Activated T-helper 2 cell treated with anti-CD3 and anti-CD28 coated beads, Interferon-gamma antibody, Interleukin-2, Interleukin-4, amounts not matched to agents 10 μg/mL and 5 μg/mL and 100 μg/mL, durations not matched to agents 14 hours and 24 hours and 36 hours (primary cell): ENCODE measurements around the gene ALG1L2. TPM values are rescaled to one million over a fixed set of nuclear protein-coding genes. Genes with fewer than 3 reads are reported as not detected.
"Not testable (repeated sequence)": the region's sequence is repeated elsewhere in the genome, so short reads cannot be mapped to it uniquely, and the experiment has no call there.

ENCODE experiments used
- DNase-seq: peaks from one replicate; pipeline ENCODE4 v3.0.0; 2021; ENCODE audit warnings: low spot score
- H3K27ac Mint-ChIP-seq: one replicate; pipeline ENCODE4 v1.8.0; 2021; ENCODE audit warnings: mixed read lengths
- H3K27me3 Mint-ChIP-seq: one replicate; pipeline ENCODE4 v1.8.0; 2021; ENCODE audit warnings: low read depth, mixed read lengths
- H3K36me3 Mint-ChIP-seq: one replicate; pipeline ENCODE4 v1.8.0; 2021; ENCODE audit warnings: low read depth, mixed read lengths
- H3K4me1 Mint-ChIP-seq: one replicate; pipeline ENCODE4 v1.8.0; 2021; ENCODE audit warnings: low read depth, mixed read lengths
- H3K4me3 Mint-ChIP-seq: one replicate; pipeline ENCODE4 v1.8.0; 2021; ENCODE audit warnings: low read depth, mild to moderate bottlenecking, moderate library complexity, mixed read lengths
- H3K9me3 Mint-ChIP-seq: one replicate; pipeline ENCODE4 v1.8.0; 2021; ENCODE audit warnings: mixed read lengths
- intact Hi-C: fragments of 100-400 bp; cut with micrococcal nuclease; formaldehyde crosslinking; loops from one replicate; pipeline ENCODE4 v1.15.1; 2023
- total RNA-seq: library from RNA; stranded (reverse); gene quantifications from 2 replicates; pipeline ENCODE4 v1.2.3, GENCODE V29; 2022

Gene ALG1L2
- total RNA-seq, 1 donor from 2014 or later, result not detected

- H3K27ac Mint-ChIP-seq, H3K27me3 Mint-ChIP-seq, H3K9me3 Mint-ChIP-seq, H3K36me3 Mint-ChIP-seq, H3K4me3 Mint-ChIP-seq: not testable (repeated sequence)
- intact Hi-C loops, result loop anchor here (5.0 to 10.0 kb wide), 3 partner anchors 71 to 471 kb away; no protein-coding TSS in a partner anchor
- H3K4me1 Mint-ChIP-seq, result peaks cover 32% of the 10 kb centered on the region
- DNase-seq, result peak; percentile 42
Observed at GRCh38 chr3:130097690-130098638, 16.3 kb downstream of the ALG1L2 start.

DNA sequence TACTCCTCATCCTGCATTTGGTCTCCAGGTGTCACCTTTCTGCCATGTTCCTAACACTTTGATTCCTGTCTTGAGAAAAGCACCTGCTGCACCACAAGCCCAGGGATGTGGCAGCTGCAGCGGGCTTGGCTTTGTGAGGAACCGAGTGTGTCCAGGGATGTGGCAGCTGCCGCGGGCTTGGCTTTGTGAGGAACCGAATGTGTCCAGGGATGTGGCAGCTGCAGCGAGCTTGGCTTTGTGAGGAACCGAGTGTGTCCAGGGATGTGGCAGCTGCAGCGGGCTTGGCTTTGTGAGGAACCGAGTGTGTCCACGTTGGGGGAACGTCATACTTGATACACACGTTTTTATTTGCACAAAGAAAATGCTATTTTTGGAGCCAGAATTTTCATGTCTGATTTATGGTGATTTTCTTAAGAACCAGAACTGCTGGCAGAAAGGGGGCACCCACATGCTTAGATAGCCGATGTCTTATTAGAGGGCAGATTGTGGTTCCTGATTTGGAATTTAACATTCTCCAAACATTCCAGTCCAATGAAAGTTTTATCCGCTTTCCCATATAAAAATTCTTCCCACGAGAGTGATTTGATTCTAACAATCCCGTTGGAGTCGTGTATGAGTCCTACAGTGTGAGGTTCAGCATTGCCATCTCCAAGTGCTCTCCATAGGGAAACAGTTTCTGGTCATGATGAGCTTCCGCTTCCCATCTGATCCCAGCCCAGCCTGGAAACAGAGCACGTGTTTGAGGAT, 17.2 kb downstream of the ALG1L2 start:
- peaks cover 25% of the 10 kb centered on the region for H3K4me1 Mint-ChIP-seq
- intact Hi-C loops, result loop anchor here (5.0 to 10.0 kb wide), 3 partner anchors 72 to 472 kb away; no protein-coding TSS in a partner anchor
- H3K27me3 Mint-ChIP-seq, H3K9me3 Mint-ChIP-seq, H3K27ac Mint-ChIP-seq, H3K36me3 Mint-ChIP-seq, H3K4me3 Mint-ChIP-seq, DNase-seq: not testable (repeated sequence)

- H3K4me3 Mint-ChIP-seq, H3K27ac Mint-ChIP-seq, H3K36me3 Mint-ChIP-seq, DNase-seq, intact Hi-C loops, H3K27me3 Mint-ChIP-seq, H3K4me1 Mint-ChIP-seq, H3K9me3 Mint-ChIP-seq: not testable (repeated sequence)
Observed at GRCh38 chr3:130102545-130102944, 20.9 kb downstream of the ALG1L2 start.

- H3K4me1 Mint-ChIP-seq, intact Hi-C loops, DNase-seq, H3K36me3 Mint-ChIP-seq, H3K9me3 Mint-ChIP-seq, H3K27me3 Mint-ChIP-seq, H3K4me3 Mint-ChIP-seq, H3K27ac Mint-ChIP-seq: not testable (repeated sequence)
Observed at GRCh38 chr3:130104191-130104590, 22.6 kb downstream of the ALG1L2 start.

GRCh38 chr3:130107333-130107995, 25.8 kb downstream of the ALG1L2 start:
- H3K36me3 Mint-ChIP-seq, H3K27me3 Mint-ChIP-seq, H3K9me3 Mint-ChIP-seq, H3K27ac Mint-ChIP-seq, DNase-seq, H3K4me3 Mint-ChIP-seq, intact Hi-C loops: not testable (repeated sequence)
- peaks cover 10% of the 10 kb centered on the region for H3K4me1 Mint-ChIP-seq

DNA sequence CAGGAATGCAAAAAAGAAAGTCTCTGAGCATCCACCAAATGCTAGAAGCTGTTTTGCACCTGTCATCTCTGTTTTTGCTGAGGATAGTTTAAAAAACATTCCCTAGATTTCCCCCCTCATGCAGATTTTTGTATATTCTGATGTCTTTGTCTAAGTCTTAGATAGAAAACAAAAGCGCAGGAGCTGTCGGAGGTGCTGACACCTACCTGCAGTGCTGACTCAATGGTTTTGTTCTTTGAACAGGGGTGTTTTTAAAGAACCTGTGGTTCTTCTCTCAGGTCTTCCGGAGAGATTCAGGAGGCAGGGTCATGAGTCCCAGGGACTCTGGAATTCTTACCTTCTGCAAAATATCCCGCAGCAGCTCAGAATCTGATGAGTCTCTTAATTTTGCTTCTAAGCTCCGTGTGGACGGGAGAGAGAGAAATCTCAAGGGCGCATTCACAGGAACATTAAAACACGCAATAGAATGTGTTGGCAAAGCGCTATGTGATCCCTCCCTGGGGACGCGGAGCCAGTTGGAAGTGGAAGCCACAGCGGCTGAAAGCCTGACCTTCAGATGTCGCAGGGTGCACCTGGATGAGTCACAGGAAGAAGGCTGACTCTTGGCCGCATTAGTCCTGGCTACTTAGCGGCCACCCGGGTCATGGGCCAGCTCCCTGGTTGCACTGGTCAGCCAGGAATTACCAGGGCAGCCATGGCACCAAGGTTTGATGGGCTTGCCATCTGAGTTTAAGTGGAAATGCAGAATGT, 27.4 kb downstream of the ALG1L2 start:
- intact Hi-C loops, H3K27ac Mint-ChIP-seq, DNase-seq, H3K27me3 Mint-ChIP-seq, H3K4me3 Mint-ChIP-seq, H3K9me3 Mint-ChIP-seq, H3K36me3 Mint-ChIP-seq: not testable (repeated sequence)
- peaks cover 13% of the 10 kb centered on the region for H3K4me1 Mint-ChIP-seq

DNA sequence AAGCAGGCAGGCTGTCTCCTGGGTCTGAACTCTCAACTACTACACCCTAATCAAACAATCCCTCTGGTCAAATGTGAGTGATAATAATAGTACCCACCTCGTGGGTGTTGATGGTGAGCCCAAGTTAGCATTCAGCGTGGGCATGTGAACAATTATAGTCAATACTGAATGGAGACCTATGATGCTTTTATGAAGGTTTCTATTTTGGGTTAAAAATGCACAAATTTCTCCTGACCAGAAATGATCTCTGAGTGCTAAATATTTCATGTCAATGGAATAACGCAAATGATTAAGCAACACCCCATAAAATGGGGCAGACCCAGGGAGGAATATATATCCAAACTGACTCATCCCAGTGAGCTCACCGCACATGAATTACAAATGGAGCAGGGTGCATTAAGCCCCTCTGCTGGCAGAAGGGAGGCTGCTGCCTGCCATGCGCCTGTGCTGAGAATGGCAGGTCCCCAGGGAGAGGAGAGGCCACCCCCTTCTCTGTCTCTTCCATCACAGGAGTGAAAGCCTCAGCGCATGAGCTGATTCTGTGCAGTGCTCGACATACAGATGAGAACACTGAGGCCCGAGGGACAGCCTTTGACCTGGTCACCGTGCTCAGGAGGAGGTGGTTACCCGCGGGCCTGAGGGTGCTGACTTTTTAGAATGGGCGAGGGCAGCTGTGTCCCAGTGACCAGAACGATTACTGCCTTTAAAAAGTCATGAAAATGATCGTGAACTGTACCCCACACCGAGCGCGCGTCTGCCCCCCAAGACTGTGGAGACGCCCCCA, 28.9 kb downstream of the ALG1L2 start:
- Mint-ChIP-seq H3K4me3 (peak overlapping the region; percentile 92), H3K4me1 (peaks cover 13% of the 10 kb centered on the region), H3K27ac (peak overlapping the region; percentile 98), H3K27me3 (peaks cover 10% of the 10 kb centered on the region)
- H3K36me3 Mint-ChIP-seq, H3K9me3 Mint-ChIP-seq, DNase-seq: not testable (repeated sequence)
- intact Hi-C loops, result loop anchor here (5.0 kb wide), 3 partner anchors 218 to 1272 kb away; partner anchors contain the start of genes NUDT16 and TMCC1

GRCh38 chr3:130111185-130111864, 29.7 kb downstream of the ALG1L2 start:
- peak overlapping the region; percentile 92 for H3K4me3 Mint-ChIP-seq
- peak overlapping the region; percentile 98 for H3K27ac Mint-ChIP-seq
- H3K4me1 Mint-ChIP-seq, result peaks cover 13% of the 10 kb centered on the region
- peaks cover 10% of the 10 kb centered on the region for H3K27me3 Mint-ChIP-seq
- peaks cover 4% of the 10 kb centered on the region for H3K36me3 Mint-ChIP-seq
- no peaks in the 10 kb centered on the region for H3K9me3 Mint-ChIP-seq
- intact Hi-C loops, result loop anchor here (5.0 kb wide), 3 partner anchors 219 to 1271 kb away; partner anchors contain the start of genes NUDT16 and TMCC1
- DNase-seq, result peak; percentile 97

- intact Hi-C loops, result loop anchor here (5.0 kb wide), 3 partner anchors 220 to 1270 kb away; partner anchors contain the start of genes NUDT16 and TMCC1
- not testable (repeated sequence) for H3K36me3 Mint-ChIP-seq, H3K9me3 Mint-ChIP-seq
- peak; percentile 98 for DNase-seq
- Mint-ChIP-seq H3K27me3 (peaks cover 10% of the 10 kb centered on the region), H3K27ac (peak overlapping the region; percentile 98), H3K4me3 (peak overlapping the region; percentile 92), H3K4me1 (peaks cover 13% of the 10 kb centered on the region)
Observed at GRCh38 chr3:130111865-130112747, 30.5 kb downstream of the ALG1L2 start.

GRCh38 chr3:130112748-130113073, 31.1 kb downstream of the ALG1L2 start:
- Mint-ChIP-seq H3K4me1 (peaks cover 13% of the 10 kb centered on the region), H3K4me3 (peak overlapping the region; percentile 92), H3K27me3 (peaks cover 10% of the 10 kb centered on the region)
- intact Hi-C loops, result loop anchor here (5.0 kb wide), 3 partner anchors 220 to 1270 kb away; partner anchors contain the start of genes NUDT16 and TMCC1
- DNase-seq, H3K9me3 Mint-ChIP-seq, H3K36me3 Mint-ChIP-seq, H3K27ac Mint-ChIP-seq: not testable (repeated sequence)
